Aorta (tissue), 5 donors: ENCODE data around the gene EPHB2. TPM values are rescaled to one million over a fixed set of nuclear protein-coding genes. Genes with fewer than 3 reads are reported as not detected.
"Not testable (repeated sequence)": the region's sequence is repeated elsewhere in the genome, so short reads cannot be mapped to it uniquely, and the experiment has no call there.

Experiments used
- ATAC-seq: fragments of 200-7000 bp; cut with Tn5 transposase; one replicate; pipeline ENCODE4 v1.9.1; 2022; ENCODE audit warnings: moderate library complexity; ENCODE audit not compliant: low FRiP score
- DNase-seq, 2 donors: peaks; one replicate each; pipeline ENCODE4 v3.0.0-alpha.2; 2020
- H3K27ac ChIP-seq, 2 donors: one replicate each; pipeline ENCODE4 v1.5.1; 2013; ENCODE audit warnings: low read length in 2 of 2, mild to moderate bottlenecking in 2 of 2, moderate library complexity in 2 of 2, control low read depth in 1 of 2, inconsistent platforms in 1 of 2, low read depth in 1 of 2
- H3K27me3 ChIP-seq, 2 donors: one replicate each; pipeline ENCODE4 v1.6.1; 2013; ENCODE audit warnings: control low read depth in 1 of 2, low read length in 1 of 2, mild to moderate bottlenecking in 1 of 2, moderate library complexity in 1 of 2; ENCODE audit not compliant: insufficient read depth in 2 of 2, control insufficient read depth in 1 of 2
- H3K36me3 ChIP-seq, 2 donors: one replicate each; pipeline ENCODE4 v1.6.1; 2013; ENCODE audit warnings: control low read depth in 1 of 2, low read length in 1 of 2, mild to moderate bottlenecking in 1 of 2; ENCODE audit not compliant: insufficient read depth in 2 of 2, control insufficient read depth in 1 of 2
- H3K4me1 ChIP-seq, 2 donors: one replicate each; pipeline ENCODE4 v1.6.1; 2013; ENCODE audit warnings: low read length in 2 of 2, control low read depth in 1 of 2, mild to moderate bottlenecking in 1 of 2, moderate library complexity in 1 of 2; ENCODE audit not compliant: insufficient read depth in 2 of 2, control insufficient read depth in 1 of 2
- H3K4me3 ChIP-seq, 2 donors: one replicate each; pipeline ENCODE4 v1.5.1; 2013; ENCODE audit warnings: low read length in 2 of 2, control low read depth in 1 of 2, mild to moderate bottlenecking in 1 of 2
- H3K9me3 ChIP-seq: one replicate; pipeline ENCODE4 v1.6.1; 2013; ENCODE audit warnings: mild to moderate bottlenecking, low read length; ENCODE audit not compliant: control insufficient read depth
- WGBS, 2 donors: extraction: QIAGEN DNeasy Blood & Tissue Kit; methylation state at CpG; one replicate each; pipeline ENCODE4 v1.1.7; 2013; 5-methylcytosine and 5-hydroxymethylcytosine counted together
- intact Hi-C, 2 donors: fragments of 100-400 bp; cut with DNase I; formaldehyde crosslinking; loops; one replicate each; pipeline versions ENCODE4 v1.14.2 to v1.15.0; 2022
- long read RNA-seq, 2 donors: library from polyadenylated mRNA; unstranded; transcript quantifications; one replicate each; pipeline ENCODE4 v2.0.0, GENCODE V29; 2020 to 2021
- polyA plus RNA-seq, 2 donors: library from polyadenylated mRNA; stranded (reverse); fragments of 200-250 nt; gene quantifications; one replicate each; pipeline ENCODE4 v1.2.3, GENCODE V29; 2013
- total RNA-seq, 2 donors: library from RNA; stranded (reverse); fragmentation: NEBNext Ultra II Directional; extraction: Animal tissue kit (Norgen Biotek cat#: 25700); gene quantifications; one replicate each; pipeline ENCODE4 v1.2.1, GENCODE V29; 2021
- donor health status: healthy with polysubstance abuse.
- donor health status: Bipolar disorder and iron deficiency.
- donor health status: DM: no; HTN: no; CAD: no.
- donor health status: DM: no; HTN: no; CAD: no.
- donor health status: DM: yes; HTN: yes; CAD: no.

EPHB2 gene
- 10 to 100 TPM in 1 of 2 donors, 1 to 10 TPM in 1; 5.5 to 16.6 TPM for total RNA-seq
- polyA plus RNA-seq = under 1 TPM; 0.87 to 0.88 TPM
- long read RNA-seq, donor 1, partial matches to known transcripts = 6 of 11 reads
- long read RNA-seq, donor 1, other reads (novel, unspliced or antisense) = 5 of 11 reads
- long read RNA-seq, donor 2, partial matches to known transcripts = 3 of 8 reads
- long read RNA-seq, donor 2, other reads (novel, unspliced or antisense) = 5 of 8 reads

DNA sequence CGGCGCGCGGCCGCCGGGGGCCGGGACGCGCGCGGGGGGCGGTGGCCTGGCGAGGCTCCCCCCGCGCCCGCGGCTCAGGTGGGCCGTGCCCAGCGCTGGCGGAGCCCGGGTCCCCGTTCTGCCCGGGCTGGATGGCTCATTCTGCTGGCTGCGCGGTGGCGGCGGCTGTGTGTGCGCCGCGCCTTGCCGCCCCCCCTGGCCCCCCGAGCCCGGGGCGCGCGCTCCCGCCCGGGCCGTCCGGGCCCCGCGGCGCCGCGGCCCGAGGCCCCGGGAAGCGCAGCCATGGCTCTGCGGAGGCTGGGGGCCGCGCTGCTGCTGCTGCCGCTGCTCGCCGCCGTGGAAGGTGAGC lies at the start of gene EPHB2:
TSS of gene EPHB2 (plus strand) at position 139 of the 349 bp plus-strand sequence. CDS start at position 283, 144 bp downstream.
- WGBS, 2 donors = 1% methylated on average over 24 to 55 of the region's 55 CpGs
- peak; percentile 67 for ATAC-seq
- Histone ChIP-seq H3K27ac (no peak within 1 kb of the TSS), H3K4me1 (no peaks in the 10 kb centered on the region), H3K9me3 (no peaks in the 10 kb centered on the region), H3K4me3 (peak within 1 kb of the TSS; percentile 60 to 78), H3K36me3 (no peaks in the 10 kb centered on the region), H3K27me3 (no peaks in the 10 kb centered on the region)
- intact Hi-C loops = no loop called here
- peak in 1 of 2 donors; percentile 87 for DNase-seq

DNA sequence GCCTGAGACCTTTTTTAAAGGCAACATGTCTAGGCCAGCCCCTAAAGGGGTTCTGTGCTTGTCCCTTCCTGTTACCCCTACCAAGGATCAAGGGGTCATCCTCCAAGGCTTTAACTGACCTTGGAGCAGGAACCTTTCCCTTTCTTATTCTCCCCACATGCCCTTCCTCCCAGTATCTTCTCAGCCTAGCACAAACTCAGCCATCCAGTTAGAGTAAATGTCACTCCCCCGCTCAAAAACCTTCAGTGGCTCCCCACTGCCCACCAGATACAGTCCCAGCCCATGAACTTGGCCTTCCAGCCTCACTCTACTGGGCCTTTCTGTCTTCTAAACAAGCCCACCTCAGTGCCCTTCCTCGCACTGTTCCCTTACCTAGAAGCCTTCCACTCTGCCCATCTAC lies 48.8 kb upstream of the EPHB2 start:
- Histone ChIP-seq H3K36me3 (no peaks in the 10 kb centered on the region), H3K27me3 (no peaks in the 10 kb centered on the region), H3K4me3 (no peak overlapping the region), H3K27ac (no peak overlapping the region), H3K4me1 (no peaks in the 10 kb centered on the region), H3K9me3 (no peaks in the 10 kb centered on the region)
- intact Hi-C loops = no loop called here
- no peak for DNase-seq
- 93 to 94% methylated on average over 2 of the region's 2 CpGs for WGBS, 2 donors
- ATAC-seq = no peak

DNA sequence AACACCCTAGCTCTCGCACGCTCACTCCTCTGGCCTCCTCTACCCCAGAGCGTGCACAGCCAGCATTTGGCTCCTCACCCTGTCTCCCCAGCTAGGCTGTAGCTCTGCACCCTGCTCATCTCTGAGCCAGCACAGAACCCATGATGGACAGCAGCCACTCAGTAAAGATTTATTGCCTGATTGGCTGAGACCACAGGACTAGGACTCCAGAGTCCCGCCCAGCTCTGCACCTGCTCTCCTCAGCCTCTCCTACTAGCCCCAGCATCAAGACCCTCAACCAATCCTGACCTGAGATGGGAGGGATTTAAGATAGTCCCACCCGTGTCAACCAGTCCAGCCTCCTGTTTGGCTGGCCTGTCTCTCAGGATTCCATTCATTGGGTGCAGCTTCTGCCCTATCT lies 48.3 kb upstream of the EPHB2 start:
- Histone ChIP-seq H3K9me3 (no peaks in the 10 kb centered on the region), H3K27ac (no peak overlapping the region), H3K4me3 (no peak overlapping the region), H3K36me3 (no peaks in the 10 kb centered on the region), H3K4me1 (no peaks in the 10 kb centered on the region), H3K27me3 (no peaks in the 10 kb centered on the region)
- ATAC-seq (no peak), DNase-seq (peak in 1 of 2 donors; percentile 57)
- WGBS, 2 donors = 79 to 85% methylated on average over 5 of the region's 5 CpGs
- intact Hi-C loops = no loop called here

DNA sequence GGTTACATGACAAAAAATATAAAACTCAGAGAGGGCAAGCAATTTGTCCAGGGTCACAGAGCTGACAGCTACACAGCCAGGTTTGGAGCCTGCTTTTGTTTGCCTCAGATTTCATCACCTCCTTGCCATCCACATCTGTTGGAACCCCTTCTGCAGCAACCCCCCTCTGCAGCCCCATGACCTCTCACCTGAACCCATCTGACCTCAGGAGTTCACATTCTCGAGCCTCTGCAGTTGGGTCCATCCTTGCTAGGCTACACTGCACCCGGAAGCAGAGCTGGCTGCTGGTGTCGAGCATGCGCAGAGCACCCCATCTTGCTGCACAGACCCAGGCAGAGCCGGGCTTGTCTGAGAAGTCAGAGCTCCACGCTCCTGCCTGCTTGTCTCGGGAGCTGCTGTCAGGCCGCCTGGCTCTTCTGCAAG lies 47.6 kb upstream of the EPHB2 start:
- intact Hi-C loops = no loop called here
- no peaks in the 10 kb centered on the region for H3K9me3 ChIP-seq
- no peaks in the 10 kb centered on the region for H3K4me1 ChIP-seq
- H3K27ac ChIP-seq = no peak overlapping the region
- 72 to 79% methylated on average over 8 of the region's 8 CpGs for WGBS, 2 donors
- ATAC-seq (no peak), DNase-seq (no peak)
- no peaks in the 10 kb centered on the region for H3K36me3 ChIP-seq
- no peak overlapping the region for H3K4me3 ChIP-seq
- H3K27me3 ChIP-seq = no peaks in the 10 kb centered on the region

DNA sequence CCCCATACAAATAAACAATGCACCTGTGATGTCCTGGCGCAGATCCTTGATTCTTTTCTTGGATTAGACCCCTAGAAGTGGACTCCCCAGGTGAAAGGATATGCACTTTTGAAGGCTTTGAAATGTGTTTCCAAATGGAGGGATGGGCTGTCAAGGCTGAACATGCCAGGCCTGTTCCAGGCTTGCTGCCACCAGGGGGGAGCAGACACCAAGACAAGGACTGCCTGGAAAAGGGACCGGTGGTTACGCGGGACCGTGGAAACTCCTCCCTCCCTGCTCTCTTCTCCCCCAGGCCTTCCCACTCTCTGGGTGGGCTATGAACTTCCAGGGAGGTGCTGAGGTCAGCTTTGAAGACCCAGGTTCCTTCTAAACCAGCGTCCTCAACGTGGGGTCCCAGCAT lies 44.9 kb upstream of the EPHB2 start:
- 32 to 48% methylated on average over 3 to 7 of the region's 7 CpGs for WGBS, 2 donors
- no peak overlapping the region for H3K27ac ChIP-seq
- DNase-seq (no peak), ATAC-seq (no peak)
- H3K4me3 ChIP-seq = no peak overlapping the region
- H3K9me3 ChIP-seq = no peaks in the 10 kb centered on the region
- H3K4me1 ChIP-seq = no peaks in the 10 kb centered on the region
- no peaks in the 10 kb centered on the region for H3K36me3 ChIP-seq
- H3K27me3 ChIP-seq = no peaks in the 10 kb centered on the region
- intact Hi-C loops = no loop called here

DNA sequence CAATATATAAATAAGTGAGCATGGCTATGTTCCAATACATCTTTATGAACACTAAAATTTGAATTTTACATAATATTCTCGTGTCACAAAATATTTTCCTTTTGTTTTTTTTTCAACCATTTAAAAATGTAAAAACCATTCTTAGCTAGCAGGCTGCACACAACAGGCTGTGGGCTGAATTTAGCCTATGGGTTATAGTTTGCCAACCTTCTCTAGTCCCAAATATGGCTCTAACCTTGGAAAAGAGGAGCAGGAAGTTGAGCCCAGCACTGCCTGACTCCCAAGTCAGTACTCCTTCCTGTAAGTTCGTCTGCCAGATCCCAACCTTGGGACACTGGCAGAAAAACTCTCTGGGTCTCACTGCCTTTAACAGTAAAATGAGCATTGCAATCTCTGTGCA lies 44.2 kb upstream of the EPHB2 start:
- no peak for ATAC-seq
- H3K27me3 ChIP-seq = no peaks in the 10 kb centered on the region
- intact Hi-C loops = no loop called here
- no peaks in the 10 kb centered on the region for H3K4me1 ChIP-seq
- H3K36me3 ChIP-seq = no peaks in the 10 kb centered on the region
- H3K4me3 ChIP-seq = no peak overlapping the region
- no peaks in the 10 kb centered on the region for H3K9me3 ChIP-seq
- whole genome bisulfite sequencing, 2 donors = 15% methylated on average over 2 of the region's 2 CpGs
- DNase-seq = no peak
- no peak overlapping the region for H3K27ac ChIP-seq

DNA sequence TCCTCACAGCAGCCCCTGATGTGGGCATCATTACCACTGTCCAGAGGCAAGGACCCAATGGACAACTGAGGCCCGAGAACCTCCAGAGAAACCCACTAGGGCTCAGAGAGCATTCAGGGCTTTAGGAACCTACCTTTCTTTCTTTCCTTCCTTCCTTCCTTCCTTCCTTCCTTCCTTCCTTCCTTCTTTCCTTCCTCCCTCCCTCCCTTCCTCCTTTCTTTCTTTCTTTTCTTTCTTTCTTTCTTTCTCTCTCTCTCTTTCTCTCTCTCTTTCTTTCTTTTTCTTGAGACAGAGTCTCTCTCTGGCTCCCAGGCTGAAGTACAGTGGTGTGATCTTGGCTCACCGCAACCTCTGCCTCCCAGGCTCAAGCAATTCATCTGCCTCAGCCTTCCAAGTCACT lies 41.8 kb upstream of the EPHB2 start:
- 91 to 97% methylated on average over 2 of the region's 2 CpGs for WGBS, 2 donors
- DNase-seq, H3K27ac ChIP-seq, intact Hi-C loops, H3K4me1 ChIP-seq, H3K9me3 ChIP-seq, H3K4me3 ChIP-seq, ATAC-seq, H3K27me3 ChIP-seq, H3K36me3 ChIP-seq: not testable (repeated sequence)

DNA sequence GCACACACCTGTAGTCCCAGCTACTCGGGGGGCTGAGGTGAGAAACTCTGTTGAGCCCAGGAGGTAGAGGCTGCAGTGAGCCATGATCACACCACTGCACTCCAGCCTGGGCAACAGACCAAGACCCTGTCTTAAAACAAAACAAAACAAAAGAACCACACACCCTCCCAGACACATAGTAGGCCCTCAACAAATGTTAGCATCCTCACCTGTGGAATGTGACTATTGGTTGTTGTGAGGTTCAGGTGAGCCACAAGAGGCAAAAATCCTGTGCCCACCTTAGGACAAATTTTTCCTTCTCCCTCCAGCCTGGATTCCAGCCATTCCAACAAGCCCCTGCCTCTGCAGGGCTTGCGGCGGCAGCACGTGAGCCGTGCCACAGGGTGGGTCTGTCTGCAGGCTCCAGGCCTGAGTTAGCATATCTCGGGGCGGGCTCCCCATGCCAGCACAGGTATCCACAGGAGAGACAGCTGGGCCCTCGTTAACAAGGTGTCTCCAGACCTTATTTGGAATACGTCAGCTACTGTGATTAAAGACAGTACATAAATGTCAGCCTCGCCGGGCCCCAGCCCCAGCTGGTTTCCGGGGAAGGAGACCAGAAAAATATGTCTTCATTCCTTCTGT lies 40.2 kb upstream of the EPHB2 start:
- WGBS, 2 donors = 67 to 69% methylated on average over 12 of the region's 12 CpGs
- DNase-seq (no peak), ATAC-seq (no peak)
- Histone ChIP-seq H3K4me3 (no peak overlapping the region), H3K4me1 (no peaks in the 10 kb centered on the region), H3K36me3 (no peaks in the 10 kb centered on the region), H3K27ac (no peak overlapping the region), H3K9me3 (no peaks in the 10 kb centered on the region), H3K27me3 (no peaks in the 10 kb centered on the region)
- intact Hi-C loops = no loop called here

DNA sequence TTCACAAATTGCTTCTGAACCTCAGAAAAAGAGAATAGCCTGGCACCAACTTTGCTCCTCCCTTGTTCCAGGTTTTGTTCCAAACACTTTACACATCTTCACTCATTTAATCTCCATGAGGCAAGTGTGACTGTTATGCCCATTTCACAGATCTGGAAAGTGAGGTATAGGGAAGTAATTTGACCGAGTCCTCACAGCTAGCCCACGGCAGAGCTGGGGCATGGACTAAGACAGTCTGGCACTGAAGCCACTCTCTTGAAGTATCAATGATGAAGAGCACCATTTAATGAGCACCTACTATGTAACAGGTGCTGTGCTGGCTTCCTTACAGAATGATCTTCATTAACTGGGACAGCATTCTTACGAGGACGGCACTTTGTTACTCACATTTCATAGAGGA lies 38.6 kb upstream of the EPHB2 start:
- Histone ChIP-seq H3K27ac (no peak overlapping the region), H3K9me3 (no peaks in the 10 kb centered on the region), H3K4me3 (no peak overlapping the region), H3K27me3 (no peaks in the 10 kb centered on the region), H3K4me1 (no peaks in the 10 kb centered on the region), H3K36me3 (no peaks in the 10 kb centered on the region)
- intact Hi-C loops = no loop called here
- WGBS, 2 donors = 94 to 98% methylated on average over 4 of the region's 4 CpGs
- no peak for DNase-seq
- ATAC-seq = no peak
